Cardiac fibroblast (primary cell): Measurements from ENCODE around the gene LRBA.
"Not testable (repeated sequence)": the region's sequence is repeated elsewhere in the genome, so short reads cannot be mapped to it uniquely, and the experiment has no call there.

Source experiments
- DNase-seq, 2 donors: peaks; one replicate each; pipeline versions ENCODE4 v3.0.0 to v3.0.0-alpha.2; 2010; ENCODE audit warnings: low read depth in 2 of 2
- H3K4me3 ChIP-seq, 2 donors: replicated peaks in 1 of 2; 1 replicate in 1 of 2; 2 replicates in 1 of 2; pipeline ENCODE4 v1.5.1; 2011; ENCODE audit warnings: low read depth in 2 of 2, low read length in 2 of 2, mild to moderate bottlenecking in 2 of 2, moderate library complexity in 1 of 2
- CTCF ChIP-seq: IDR thresholded peaks from one replicate; pipeline ENCODE4 v1.5.1; 2011; ENCODE audit warnings: low read depth, mild to moderate bottlenecking, low read length, inconsistent platforms

LRBA gene

GRCh38 chr4:150569384-150569987 is 445.6 kb downstream of the LRBA start:
- H3K4me3 ChIP-seq, result no peak overlapping the region
- no peak for TF ChIP-seq CTCF
- peak; percentile 18 to 82 for DNase-seq

GRCh38 chr4:150567070-150567469 is 448.0 kb downstream of the LRBA start:
- no peak for DNase-seq
- TF ChIP-seq CTCF, result no peak
- H3K4me3 ChIP-seq, result no peak overlapping the region

GRCh38 chr4:150564967-150565366 is 450.1 kb downstream of the LRBA start:
- not testable (repeated sequence) for H3K4me3 ChIP-seq, DNase-seq

- no peak for TF ChIP-seq CTCF
- no peak overlapping the region for H3K4me3 ChIP-seq
- DNase-seq, result no peak
These were observed 452.3 kb downstream of the LRBA start for GRCh38 chr4:150562751-150563150.

GRCh38 chr4:150562250-150562649 is 452.8 kb downstream of the LRBA start:
- no peak for DNase-seq
- TF ChIP-seq CTCF, result no peak
- H3K4me3 ChIP-seq, result no peak overlapping the region

GRCh38 chr4:150561143-150561737 is 453.8 kb downstream of the LRBA start:
- no peak overlapping the region for H3K4me3 ChIP-seq
- TF ChIP-seq CTCF, result no peak
- no peak for DNase-seq

GRCh38 chr4:150557811-150558210 is 457.3 kb downstream of the LRBA start:
- DNase-seq, H3K4me3 ChIP-seq: not testable (repeated sequence)
